Stimulated activated naive CD8-positive, alpha-beta T cell treated with anti-CD3 and anti-CD28 coated beads, Interleukin-15, amount 100 ng/mL, for 72 hours (primary cell): ENCODE measurements around the gene COL4A1.
A peak's percentile ranks its signal among the peaks of the same experiment; 100 is the strongest.

Experiments used
- ATAC-seq: fragments of 150-1000 bp; cut with Tn5 transposase; 2 replicates; pipeline ENCODE4 v1.10.0; 2021; ENCODE audit warnings: mild to moderate bottlenecking, moderate library complexity
- DNase-seq, 2 donors: peaks; one replicate each; pipeline ENCODE4 v3.0.0; 2021 to 2022
- H3K27ac Mint-ChIP-seq, 2 donors: one replicate each; pipeline ENCODE4 v1.8.0; 2022; ENCODE audit warnings: mild to moderate bottlenecking in 2 of 2, mixed read lengths in 2 of 2, moderate library complexity in 2 of 2
- H3K27me3 Mint-ChIP-seq: one replicate; pipeline ENCODE4 v1.8.0; 2022; ENCODE audit warnings: mixed read lengths
- H3K4me1 Mint-ChIP-seq: one replicate; pipeline ENCODE4 v1.8.0; 2022; ENCODE audit warnings: mild to moderate bottlenecking, mixed read lengths
- H3K4me3 Mint-ChIP-seq, 2 donors: one replicate each; pipeline ENCODE4 v1.8.0; 2022; ENCODE audit warnings: mild to moderate bottlenecking in 2 of 2, mixed read lengths in 2 of 2, moderate library complexity in 1 of 2
- H3K9me3 Mint-ChIP-seq, 2 donors: one replicate each; pipeline ENCODE4 v1.8.0; 2022; ENCODE audit warnings: mixed read lengths in 2 of 2

The COL4A1 gene

DNA sequence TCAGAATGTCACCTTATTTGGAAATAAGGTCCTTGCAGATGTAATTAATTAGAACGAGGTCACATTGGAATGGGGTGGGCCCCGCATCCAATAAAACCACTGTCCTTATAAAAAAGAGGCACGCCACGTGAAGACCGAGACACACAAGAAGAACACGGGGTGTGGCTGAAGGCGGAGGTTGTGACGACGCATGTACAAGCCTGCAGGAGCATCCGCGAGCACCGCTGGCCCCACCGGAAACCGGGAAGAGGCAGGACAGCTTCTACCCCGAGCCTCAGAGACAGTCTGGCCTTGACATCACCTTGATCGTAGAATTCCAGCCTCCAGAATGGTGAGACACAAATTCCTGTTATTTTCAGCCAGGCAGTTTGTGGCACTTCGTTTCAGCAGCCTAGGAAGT is 177.9 kb downstream of the COL4A1 start:
- Mint-ChIP-seq H3K27ac (no peak overlapping the region), H3K4me1 (peaks cover 8% of the 10 kb centered on the region), H3K9me3 (no peaks in the 10 kb centered on the region), H3K27me3 (peaks cover 63% of the 10 kb centered on the region), H3K4me3 (no peak overlapping the region)
- no peak for ATAC-seq
- no peak for DNase-seq

DNA sequence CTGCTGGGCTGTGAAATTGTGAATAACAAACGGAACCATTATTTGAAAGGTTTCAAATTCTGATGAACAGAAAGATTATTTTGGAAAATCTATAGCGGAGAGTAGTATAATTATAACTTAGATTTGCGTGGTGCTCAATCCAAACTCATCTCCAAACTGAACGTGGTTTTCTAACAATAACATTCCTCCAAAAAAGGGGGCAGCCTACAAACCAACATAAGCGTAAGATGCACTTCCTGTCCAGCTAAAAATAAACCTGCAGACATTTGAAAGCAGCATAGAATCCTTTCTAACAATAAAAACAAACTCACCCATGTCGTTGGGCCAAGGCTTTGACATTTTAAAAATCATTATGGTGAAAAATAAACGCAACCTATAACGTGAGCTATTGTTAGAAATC is 178.4 kb downstream of the COL4A1 start:
- peaks cover 65% of the 10 kb centered on the region for H3K27me3 Mint-ChIP-seq
- no peak for DNase-seq
- H3K4me3 Mint-ChIP-seq = no peak overlapping the region
- H3K9me3 Mint-ChIP-seq = no peaks in the 10 kb centered on the region
- ATAC-seq = no peak
- H3K4me1 Mint-ChIP-seq = peaks cover 8% of the 10 kb centered on the region
- no peak overlapping the region for H3K27ac Mint-ChIP-seq

DNA sequence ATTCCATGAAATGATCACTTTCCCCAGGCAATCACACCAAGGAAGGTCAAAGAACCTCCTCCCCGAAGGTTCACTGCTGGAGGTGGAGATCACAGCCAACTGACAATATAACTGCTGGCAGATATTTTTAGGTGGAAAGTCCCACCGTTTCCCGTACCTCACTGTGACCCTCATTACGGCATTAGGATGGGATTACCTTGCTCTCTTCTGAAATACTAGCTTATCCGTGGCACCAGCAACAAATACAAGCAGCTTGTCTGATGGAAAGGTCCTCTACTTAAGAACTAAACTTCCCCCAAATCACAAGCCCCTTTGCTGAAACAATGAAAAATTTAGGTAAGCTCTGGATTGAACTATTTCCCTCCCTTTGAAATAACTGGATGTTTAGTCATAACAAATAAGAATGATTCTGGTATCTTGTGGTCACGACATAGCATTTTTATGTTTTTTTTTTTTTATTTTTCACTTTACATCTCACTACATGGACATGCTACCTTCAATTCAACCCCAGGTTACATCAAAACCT is 178.9 kb downstream of the COL4A1 start:
- Mint-ChIP-seq H3K27me3 (peaks cover 65% of the 10 kb centered on the region), H3K4me1 (peaks cover 8% of the 10 kb centered on the region), H3K27ac (no peak overlapping the region), H3K9me3 (no peaks in the 10 kb centered on the region), H3K4me3 (no peak overlapping the region)
- ATAC-seq (no peak), DNase-seq (no peak)

DNA sequence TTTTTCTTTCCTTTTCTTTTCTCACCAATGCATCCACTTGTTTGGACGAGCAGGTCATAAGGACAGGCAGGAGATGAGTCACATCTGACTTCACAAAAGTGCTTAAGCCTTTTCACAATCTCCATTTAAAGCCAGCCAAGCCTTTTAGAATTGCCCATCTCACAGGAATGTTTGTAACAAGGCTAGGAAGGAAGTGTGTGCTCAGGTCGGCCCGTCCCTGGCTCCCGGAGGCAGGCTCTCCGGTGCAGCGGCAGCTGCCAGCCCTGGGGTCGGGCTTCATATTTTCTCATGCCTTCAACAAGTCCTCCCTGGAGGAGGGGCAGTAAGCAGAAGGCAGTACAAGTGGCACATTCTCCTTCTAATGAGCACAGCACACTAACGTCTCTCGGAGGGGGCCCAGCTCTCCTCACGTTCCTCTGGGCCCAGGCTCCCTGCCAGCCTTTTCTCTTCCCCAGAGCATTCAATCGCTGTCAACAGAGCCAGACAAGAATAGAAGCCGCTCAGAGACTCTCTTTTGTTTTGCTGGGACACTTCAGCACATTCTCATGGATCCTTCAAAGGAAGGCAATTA is 180.5 kb downstream of the COL4A1 start:
- no peak for ATAC-seq
- no peak for DNase-seq
- peaks cover 8% of the 10 kb centered on the region for H3K4me1 Mint-ChIP-seq
- no peak overlapping the region for H3K4me3 Mint-ChIP-seq
- no peaks in the 10 kb centered on the region for H3K9me3 Mint-ChIP-seq
- no peak overlapping the region for H3K27ac Mint-ChIP-seq
- H3K27me3 Mint-ChIP-seq = peaks cover 80% of the 10 kb centered on the region

DNA sequence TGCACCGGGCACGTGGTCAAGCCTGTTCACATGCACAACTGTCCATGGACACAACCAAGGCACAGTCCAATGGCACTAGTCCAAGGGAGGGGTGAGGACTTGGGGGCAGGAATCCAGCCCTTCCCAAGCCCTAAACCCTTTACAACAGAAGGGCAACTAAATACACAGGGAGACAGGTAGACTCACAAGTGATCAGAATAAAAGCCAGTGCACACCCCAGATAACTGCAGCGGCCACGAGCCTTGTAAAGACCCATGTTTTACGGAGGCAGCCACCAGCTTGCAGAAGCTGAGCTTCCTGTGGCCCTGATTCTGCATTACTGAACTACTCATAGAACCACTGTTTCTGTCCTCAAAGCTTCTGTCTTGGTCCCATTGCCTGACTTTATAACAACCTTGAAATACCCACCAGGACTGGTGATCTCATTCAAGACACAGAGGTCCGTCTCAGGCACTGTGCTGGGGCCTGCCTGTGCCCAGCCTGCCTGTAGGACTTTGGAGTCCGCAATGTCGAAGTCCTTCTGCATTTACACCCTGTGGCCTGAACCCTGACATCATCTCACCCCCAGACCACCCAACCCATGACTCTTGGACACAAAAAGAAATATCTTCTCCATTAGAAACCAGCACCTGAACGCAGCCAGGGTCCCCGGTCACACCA is 181.2 kb downstream of the COL4A1 start:
- H3K9me3 Mint-ChIP-seq = no peaks in the 10 kb centered on the region
- peaks cover 84% of the 10 kb centered on the region for H3K27me3 Mint-ChIP-seq
- peaks cover 8% of the 10 kb centered on the region for H3K4me1 Mint-ChIP-seq
- ATAC-seq (no peak), DNase-seq (no peak)
- no peak overlapping the region for H3K27ac Mint-ChIP-seq
- no peak overlapping the region for H3K4me3 Mint-ChIP-seq

DNA sequence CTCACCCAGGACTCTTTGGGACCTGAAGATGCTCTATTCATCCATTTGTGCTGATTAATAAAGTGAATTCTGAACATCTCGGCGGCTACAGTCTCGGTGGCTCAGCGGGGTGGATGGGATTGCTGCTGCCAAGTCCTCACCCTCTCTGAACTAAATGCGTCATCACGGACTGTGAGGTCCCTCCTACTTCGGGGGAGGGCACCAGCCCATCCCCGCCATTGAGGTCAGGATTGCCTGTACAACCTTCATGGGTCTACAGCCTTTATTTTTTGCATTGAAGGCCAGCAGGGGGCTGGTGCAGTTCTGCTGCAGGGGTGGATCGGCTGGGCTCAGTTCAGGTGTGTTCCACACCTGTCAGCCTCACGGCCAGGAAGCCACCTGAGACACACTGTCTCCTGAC is 181.8 kb downstream of the COL4A1 start:
- no peak for DNase-seq
- H3K4me3 Mint-ChIP-seq = no peak overlapping the region
- H3K9me3 Mint-ChIP-seq = no peaks in the 10 kb centered on the region
- peaks cover 8% of the 10 kb centered on the region for H3K4me1 Mint-ChIP-seq
- no peak for ATAC-seq
- no peak overlapping the region for H3K27ac Mint-ChIP-seq
- H3K27me3 Mint-ChIP-seq = peaks cover 84% of the 10 kb centered on the region

DNA sequence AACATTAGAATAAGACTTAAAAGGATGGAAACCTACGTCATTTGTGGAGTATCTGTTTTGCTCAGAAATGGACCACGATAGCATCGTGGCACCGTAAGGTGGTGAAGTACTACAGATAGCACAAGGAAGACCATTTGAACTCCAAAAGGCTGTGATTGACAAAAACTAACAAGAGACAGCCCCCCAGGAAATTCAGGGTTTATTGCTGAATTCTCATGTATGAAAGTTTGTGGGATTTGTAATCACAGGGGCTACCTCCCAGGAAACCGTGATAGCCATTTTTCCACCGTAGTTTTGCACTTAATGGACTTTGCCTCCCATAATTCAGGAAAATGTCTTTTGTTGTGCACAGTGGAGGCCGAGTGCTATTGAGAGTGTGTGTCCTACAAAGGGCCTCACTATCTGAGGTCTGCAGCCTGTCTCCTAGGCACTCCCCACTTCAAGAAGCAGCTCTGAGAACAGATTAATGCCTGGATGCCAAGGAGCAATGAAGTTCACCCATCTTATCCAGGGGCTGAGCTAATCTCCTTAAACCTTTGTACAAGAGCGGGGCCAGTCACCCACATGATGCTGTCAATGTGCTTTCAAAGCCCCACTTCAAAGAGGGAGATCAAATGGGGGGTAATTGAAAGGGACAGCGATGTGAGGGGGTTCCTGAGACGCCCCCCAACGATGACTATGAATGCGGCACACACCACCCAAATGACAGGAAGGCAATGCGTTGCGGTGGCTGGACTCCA is 182.6 kb downstream of the COL4A1 start:
- Mint-ChIP-seq H3K9me3 (no peaks in the 10 kb centered on the region), H3K4me1 (peaks cover 8% of the 10 kb centered on the region), H3K4me3 (no peak overlapping the region), H3K27me3 (peaks cover 82% of the 10 kb centered on the region), H3K27ac (peak overlapping the region in 1 of 2 donors; percentile 49)
- no peak for DNase-seq
- ATAC-seq = no peak

DNA sequence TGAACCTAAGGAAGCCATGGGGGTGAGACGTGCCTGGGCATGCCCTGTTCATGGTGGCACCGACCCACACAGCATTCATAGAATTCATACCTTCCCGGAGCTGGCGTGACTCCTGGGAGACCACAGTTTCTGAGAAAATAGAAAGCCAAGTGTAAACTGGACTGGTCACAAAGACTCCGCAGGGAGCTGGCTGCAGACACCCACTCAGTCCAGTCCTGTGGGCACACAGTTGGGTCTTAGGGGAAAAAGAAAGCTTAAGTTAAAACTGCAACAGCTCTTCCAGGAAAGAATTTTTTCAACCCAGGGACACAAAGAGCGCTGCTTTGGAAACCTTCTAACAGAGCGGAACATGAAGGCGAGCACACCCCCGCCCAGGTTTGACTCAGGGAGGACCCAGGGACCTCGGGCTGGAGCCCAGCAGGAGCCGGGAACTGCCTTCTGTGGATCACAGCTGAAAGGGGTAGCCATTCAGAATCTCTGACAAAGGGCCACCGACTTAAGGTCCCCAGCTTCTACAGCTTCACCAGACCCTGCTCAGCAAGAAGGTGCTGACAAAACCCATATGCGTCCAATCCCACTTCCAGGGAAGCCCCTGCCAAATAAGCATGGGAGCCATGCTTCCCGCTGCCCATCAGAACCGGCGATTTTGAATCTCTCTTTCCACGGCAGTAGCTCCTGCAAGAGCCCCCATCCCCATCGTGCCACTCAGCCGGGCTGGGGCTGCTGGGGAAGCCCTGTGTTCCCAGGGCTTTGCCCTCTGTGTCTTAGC is 183.7 kb downstream of the COL4A1 start:
- ATAC-seq (no peak), DNase-seq (no peak)
- H3K27ac Mint-ChIP-seq = no peak overlapping the region
- H3K9me3 Mint-ChIP-seq = no peaks in the 10 kb centered on the region
- H3K4me1 Mint-ChIP-seq = peaks cover 8% of the 10 kb centered on the region
- H3K4me3 Mint-ChIP-seq = no peak overlapping the region
- H3K27me3 Mint-ChIP-seq = peaks cover 83% of the 10 kb centered on the region

DNA sequence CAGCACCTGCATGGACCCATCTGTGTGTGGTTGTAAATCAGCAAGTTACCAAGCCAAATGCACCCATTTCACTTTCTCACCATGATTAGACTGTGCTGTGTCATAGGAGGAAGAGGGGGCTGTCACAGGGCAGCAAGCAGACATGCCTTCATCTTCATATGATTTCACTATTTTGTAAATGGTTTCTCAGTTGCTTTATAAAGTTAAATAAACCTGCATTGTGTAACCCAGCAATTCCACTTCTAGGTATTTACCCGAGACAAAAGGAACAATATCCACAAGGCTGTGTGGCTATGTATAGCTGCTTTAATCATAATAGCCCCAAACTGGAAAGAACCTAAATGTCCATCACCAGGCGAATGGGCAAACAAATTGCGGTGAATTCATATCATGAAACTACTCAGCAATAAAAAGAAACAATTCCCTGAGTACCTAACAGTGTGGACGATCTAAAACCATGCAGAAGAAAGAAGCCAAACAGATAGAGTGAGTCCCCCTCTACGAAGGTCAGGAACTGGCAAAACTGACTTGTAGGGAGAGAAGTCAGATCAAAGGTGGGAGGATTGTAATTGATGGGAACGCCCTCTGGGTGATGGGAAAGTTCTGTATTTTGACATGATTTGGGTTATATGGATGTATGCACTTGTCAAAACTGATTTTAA is 185.4 kb downstream of the COL4A1 start:
- H3K4me3 Mint-ChIP-seq = no peak overlapping the region
- no peak overlapping the region for H3K27ac Mint-ChIP-seq
- no peak for ATAC-seq
- peaks cover 83% of the 10 kb centered on the region for H3K27me3 Mint-ChIP-seq
- no peaks in the 10 kb centered on the region for H3K9me3 Mint-ChIP-seq
- H3K4me1 Mint-ChIP-seq = peaks cover 5% of the 10 kb centered on the region
- no peak for DNase-seq

DNA sequence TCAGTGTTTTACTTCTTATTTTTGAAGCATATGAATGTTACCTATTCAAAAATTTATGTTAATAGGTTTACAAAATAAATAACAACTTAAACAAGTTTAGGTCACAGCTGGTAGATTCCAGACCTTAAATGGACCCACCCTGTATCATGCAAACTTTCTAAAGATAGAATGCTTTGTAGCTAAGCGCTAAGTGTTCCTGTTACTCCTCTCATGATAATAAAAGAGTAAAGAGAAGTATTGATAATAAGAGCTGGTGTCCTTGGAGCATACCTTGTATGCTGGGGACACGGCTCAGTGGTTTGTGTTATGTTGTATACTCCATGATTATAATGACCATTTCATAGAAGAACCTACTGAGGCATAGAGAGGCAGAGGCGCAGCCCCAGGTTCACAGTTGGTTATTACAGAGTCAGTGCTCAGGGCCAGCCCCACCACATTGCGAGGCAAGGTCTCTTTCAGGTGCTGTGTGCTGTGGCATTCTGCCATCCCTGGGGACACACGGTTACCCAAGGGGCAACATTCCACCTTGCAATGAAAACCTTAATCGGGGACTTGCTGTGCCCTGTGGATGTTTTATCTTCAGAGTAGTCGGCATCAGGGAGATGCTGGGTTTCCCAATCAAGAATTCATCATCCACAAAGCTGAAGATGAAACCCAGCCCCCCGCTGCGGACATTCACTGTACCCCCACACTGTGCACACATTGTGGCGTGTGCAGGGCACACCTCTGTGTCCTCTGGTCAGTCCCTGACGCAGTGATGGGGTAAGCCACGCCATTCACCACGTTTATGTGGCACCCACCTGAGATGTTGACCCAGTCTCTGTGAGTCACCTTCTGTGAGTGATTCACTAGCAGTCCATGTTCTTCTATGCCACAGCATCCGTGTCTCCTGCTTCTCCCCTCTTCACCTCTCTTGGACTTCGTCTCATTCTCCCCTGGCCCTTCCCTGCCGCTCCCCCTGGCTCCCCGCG is 186.7 kb downstream of the COL4A1 start:
- DNase-seq (no peak), ATAC-seq (peak; percentile 31)
- Mint-ChIP-seq H3K27me3 (peaks cover 83% of the 10 kb centered on the region), H3K27ac (no peak overlapping the region), H3K4me3 (no peak overlapping the region), H3K4me1 (peaks cover 9% of the 10 kb centered on the region), H3K9me3 (no peaks in the 10 kb centered on the region)

DNA sequence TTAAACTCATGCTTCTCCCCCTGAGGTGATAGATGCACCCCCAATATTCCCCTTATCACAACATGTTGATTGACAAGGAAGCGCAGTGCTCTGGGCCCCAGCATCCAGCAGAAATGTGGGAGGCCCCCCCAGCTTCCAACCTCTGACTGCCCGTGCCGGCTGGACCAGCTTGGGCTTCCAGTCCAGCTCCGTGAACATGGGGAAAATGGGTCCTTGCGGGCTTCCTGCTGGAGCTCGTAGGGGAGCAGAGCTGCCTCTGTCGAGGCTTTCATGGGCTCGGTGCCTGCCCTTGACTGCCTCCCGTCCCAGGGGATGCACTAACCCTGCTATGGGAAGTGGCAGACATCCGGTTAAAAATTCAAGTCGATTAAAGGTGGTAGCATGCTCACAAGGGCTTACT is 188.9 kb downstream of the COL4A1 start:
- no peak for DNase-seq
- ATAC-seq = no peak
- Mint-ChIP-seq H3K27ac (no peak overlapping the region), H3K4me3 (no peak overlapping the region), H3K4me1 (peaks cover 9% of the 10 kb centered on the region), H3K27me3 (peaks cover 77% of the 10 kb centered on the region), H3K9me3 (no peaks in the 10 kb centered on the region)

DNA sequence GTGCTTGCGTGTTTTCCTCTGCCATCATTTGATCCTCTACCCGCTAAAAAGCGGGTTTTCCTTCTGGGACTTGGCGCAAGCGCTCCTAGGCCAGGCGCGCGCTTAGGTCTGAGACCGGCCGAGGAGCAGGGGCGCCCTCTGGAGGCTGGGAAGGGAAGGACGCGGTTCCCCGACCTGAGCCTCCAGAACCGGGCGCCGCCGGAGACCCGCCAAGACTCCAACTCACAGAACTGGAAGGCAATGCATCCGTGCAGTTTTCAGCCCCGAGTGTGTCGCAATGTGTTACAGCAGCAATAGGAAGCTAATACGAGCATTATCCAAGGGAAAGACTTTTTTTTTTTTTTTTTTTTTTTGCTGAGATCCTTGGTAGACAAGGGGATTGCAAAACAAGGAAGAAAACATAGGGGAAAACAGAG is 190.9 kb downstream of the COL4A1 start:
- peak; percentile 47 to 50 for DNase-seq
- H3K4me1 Mint-ChIP-seq = peaks cover 9% of the 10 kb centered on the region
- ATAC-seq = peak; percentile 67
- no peak overlapping the region for H3K27ac Mint-ChIP-seq
- peaks cover 57% of the 10 kb centered on the region for H3K27me3 Mint-ChIP-seq
- H3K4me3 Mint-ChIP-seq = no peak overlapping the region
- no peaks in the 10 kb centered on the region for H3K9me3 Mint-ChIP-seq

DNA sequence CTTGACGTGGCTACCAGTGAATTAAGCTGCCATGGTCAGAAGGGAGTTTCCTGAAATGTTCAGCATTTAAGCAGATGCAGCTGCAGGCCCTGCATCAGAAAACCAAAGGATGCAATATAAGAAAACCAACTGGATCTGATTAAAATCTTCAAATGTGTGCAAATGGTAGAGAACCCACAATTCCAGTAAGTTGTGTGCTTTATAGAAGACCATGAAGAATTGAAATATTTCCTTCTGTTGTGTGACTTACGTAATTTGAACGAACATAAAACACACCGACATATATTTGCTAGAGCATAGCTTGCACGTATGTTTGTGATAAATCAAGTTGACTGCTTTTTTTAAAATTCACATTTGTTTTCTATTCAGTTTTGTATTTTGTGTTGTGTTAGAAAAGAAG is 191.4 kb downstream of the COL4A1 start:
- ATAC-seq (no peak), DNase-seq (no peak)
- H3K27ac Mint-ChIP-seq = no peak overlapping the region
- no peaks in the 10 kb centered on the region for H3K9me3 Mint-ChIP-seq
- peaks cover 52% of the 10 kb centered on the region for H3K27me3 Mint-ChIP-seq
- H3K4me1 Mint-ChIP-seq = peaks cover 9% of the 10 kb centered on the region
- H3K4me3 Mint-ChIP-seq = no peak overlapping the region

DNA sequence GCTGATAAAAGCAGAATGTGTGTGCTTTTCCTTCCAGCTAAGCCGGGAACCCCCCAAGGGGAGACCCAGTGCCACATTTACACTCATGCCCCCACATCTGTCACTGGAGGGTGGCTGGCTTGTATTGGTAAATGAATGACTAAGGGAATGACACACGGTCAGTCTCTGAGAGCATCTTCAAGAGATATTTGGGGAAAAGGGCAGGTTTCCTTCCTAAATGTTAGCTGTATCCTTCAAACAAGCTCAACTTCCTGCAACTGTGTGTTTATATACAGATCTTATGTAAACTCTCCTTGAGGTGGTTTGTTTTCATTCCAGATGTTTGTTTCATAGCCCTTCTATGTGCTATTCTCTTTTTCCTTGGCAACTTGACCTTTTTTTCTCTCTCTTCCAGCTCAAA is 192.6 kb downstream of the COL4A1 start:
- peaks cover 43% of the 10 kb centered on the region for H3K27me3 Mint-ChIP-seq
- H3K4me3 Mint-ChIP-seq = no peak overlapping the region
- no peak for DNase-seq
- no peak for ATAC-seq
- no peaks in the 10 kb centered on the region for H3K9me3 Mint-ChIP-seq
- peaks cover 9% of the 10 kb centered on the region for H3K4me1 Mint-ChIP-seq
- H3K27ac Mint-ChIP-seq = no peak overlapping the region
